KMS-11 (cell line): ENCODE results near the gene COL25A1.

Experiments used
- H2AFZ ChIP-seq: fragments of 200-600 bp; sonication (generic); 2 replicates; pipeline ENCODE4 v1.6.1; 2016; ENCODE audit warnings: antibody characterized with exemption, mixed run types, low read depth
- H3K27ac ChIP-seq: fragments of 200-600 bp; sonication (generic); 2 replicates; pipeline ENCODE4 v1.6.1; 2016; ENCODE audit warnings: mild to moderate bottlenecking, mixed run types
- H3K27me3 ChIP-seq: fragments of 200-600 bp; sonication (generic); 2 replicates; pipeline ENCODE4 v1.6.1; 2017; ENCODE audit warnings: mild to moderate bottlenecking, low read depth, mixed run types, moderate library complexity; ENCODE audit not compliant: insufficient read depth
- H3K36me3 ChIP-seq: fragments of 200-600 bp; sonication (generic); 2 replicates; pipeline ENCODE4 v1.6.1; 2017; ENCODE audit warnings: mild to moderate bottlenecking, mixed run types; ENCODE audit not compliant: insufficient read depth
- H3K4me1 ChIP-seq: fragments of 200-600 bp; sonication (generic); 2 replicates; pipeline ENCODE4 v1.6.1; 2016; ENCODE audit warnings: mild to moderate bottlenecking, low read depth, mixed run types; ENCODE audit not compliant: poor library complexity, severe bottlenecking
- H3K4me2 ChIP-seq: fragments of 200-600 bp; sonication (generic); 2 replicates; pipeline ENCODE4 v1.7.0; 2016; ENCODE audit warnings: mild to moderate bottlenecking, mixed run types
- H3K4me3 ChIP-seq: fragments of 200-600 bp; sonication (generic); IDR thresholded peaks from 2 replicates; pipeline ENCODE4 v1.6.1; 2017; ENCODE audit warnings: low read depth, low read length, mixed read lengths; ENCODE audit not compliant: insufficient read depth
- H3K79me2 ChIP-seq: fragments of 200-600 bp; sonication (generic); 2 replicates; pipeline ENCODE4 v1.6.1; 2016; ENCODE audit warnings: low read depth, mixed run types; ENCODE audit not compliant: insufficient read depth
- H3K9ac ChIP-seq: fragments of 200-600 bp; sonication (generic); 2 replicates; pipeline ENCODE4 v1.6.1; 2016; ENCODE audit warnings: mild to moderate bottlenecking, mixed run types
- H4K20me1 ChIP-seq: fragments of 200-600 bp; sonication (generic); 2 replicates; pipeline ENCODE4 v1.6.1; 2016; ENCODE audit warnings: mild to moderate bottlenecking, mixed run types; ENCODE audit not compliant: insufficient read depth
- TF ChIP-seq, protein P1 (sequence below): fragments of 200-600 bp; sonication (generic); conservative IDR thresholded peaks from 2 replicates; pipeline ENCODE4 v1.6.1; 2017; ENCODE audit warnings: low read depth, mild to moderate bottlenecking, antibody characterized with exemption, low read length, moderate library complexity, mixed read lengths

The COL25A1 gene

DNA sequence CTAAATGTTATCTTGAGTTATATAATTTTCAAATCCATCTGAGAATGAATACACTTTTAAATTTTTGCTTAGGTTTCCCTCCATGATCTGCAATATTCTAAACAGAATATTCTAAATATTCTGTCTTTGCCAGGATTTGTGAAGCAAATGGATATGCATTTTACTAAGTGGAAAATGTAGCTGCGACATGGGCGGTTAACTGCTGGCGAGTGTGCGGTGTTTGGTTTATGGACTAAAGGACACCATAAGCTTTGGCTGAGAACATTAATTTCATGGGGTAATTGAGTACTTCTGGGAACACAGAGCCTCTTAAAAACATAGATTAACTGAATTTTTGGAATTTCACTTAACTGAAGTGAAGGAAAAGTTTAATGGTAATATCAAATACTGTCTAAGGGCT, 385.8 kb downstream of the COL25A1 start:
- TF ChIP-seq, protein P1, sequence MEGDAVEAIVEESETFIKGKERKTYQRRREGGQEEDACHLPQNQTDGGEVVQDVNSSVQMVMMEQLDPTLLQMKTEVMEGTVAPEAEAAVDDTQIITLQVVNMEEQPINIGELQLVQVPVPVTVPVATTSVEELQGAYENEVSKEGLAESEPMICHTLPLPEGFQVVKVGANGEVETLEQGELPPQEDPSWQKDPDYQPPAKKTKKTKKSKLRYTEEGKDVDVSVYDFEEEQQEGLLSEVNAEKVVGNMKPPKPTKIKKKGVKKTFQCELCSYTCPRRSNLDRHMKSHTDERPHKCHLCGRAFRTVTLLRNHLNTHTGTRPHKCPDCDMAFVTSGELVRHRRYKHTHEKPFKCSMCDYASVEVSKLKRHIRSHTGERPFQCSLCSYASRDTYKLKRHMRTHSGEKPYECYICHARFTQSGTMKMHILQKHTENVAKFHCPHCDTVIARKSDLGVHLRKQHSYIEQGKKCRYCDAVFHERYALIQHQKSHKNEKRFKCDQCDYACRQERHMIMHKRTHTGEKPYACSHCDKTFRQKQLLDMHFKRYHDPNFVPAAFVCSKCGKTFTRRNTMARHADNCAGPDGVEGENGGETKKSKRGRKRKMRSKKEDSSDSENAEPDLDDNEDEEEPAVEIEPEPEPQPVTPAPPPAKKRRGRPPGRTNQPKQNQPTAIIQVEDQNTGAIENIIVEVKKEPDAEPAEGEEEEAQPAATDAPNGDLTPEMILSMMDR = no peak
- Histone ChIP-seq H3K4me1 (no peaks in the 10 kb centered on the region), H3K4me3 (no peak overlapping the region), H4K20me1 (no peaks in the 10 kb centered on the region), H3K79me2 (no peaks in the 10 kb centered on the region), H3K36me3 (no peaks in the 10 kb centered on the region), H3K27ac (no peak overlapping the region), H3K9ac (no peak overlapping the region), H2AFZ (no peak overlapping the region), H3K4me2 (no peak overlapping the region), H3K27me3 (no peaks in the 10 kb centered on the region)

DNA sequence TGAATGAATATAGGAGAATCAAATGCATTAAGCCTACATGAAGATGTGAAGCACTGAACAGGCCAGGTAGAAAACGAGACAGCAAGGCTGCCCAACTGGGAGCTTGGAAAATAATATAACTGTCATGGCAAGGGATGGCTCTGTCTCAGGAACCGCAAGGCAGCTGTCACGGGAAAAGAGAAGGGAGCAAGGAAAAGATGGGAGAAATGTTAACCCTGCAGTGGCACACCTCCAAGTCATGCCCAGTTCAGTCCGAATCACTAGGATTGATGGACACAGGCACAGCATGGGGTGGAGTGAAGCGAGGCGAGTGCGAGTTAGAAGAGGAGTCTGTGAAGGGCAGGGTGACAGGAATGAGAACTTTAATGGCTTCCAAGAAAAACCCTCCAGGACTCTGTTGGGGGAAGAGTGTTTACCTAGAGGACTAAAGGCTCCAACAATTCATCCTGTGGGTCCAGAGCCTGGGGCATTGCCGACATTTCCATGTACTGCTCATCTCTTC, 395.5 kb downstream of the COL25A1 start:
- H3K27ac ChIP-seq = no peak overlapping the region
- H3K4me1 ChIP-seq = no peaks in the 10 kb centered on the region
- H3K9ac ChIP-seq = no peak overlapping the region
- no peak overlapping the region for H3K4me3 ChIP-seq
- no peaks in the 10 kb centered on the region for H4K20me1 ChIP-seq
- no peaks in the 10 kb centered on the region for H3K79me2 ChIP-seq
- H2AFZ ChIP-seq = no peak overlapping the region
- no peaks in the 10 kb centered on the region for H3K27me3 ChIP-seq
- H3K36me3 ChIP-seq = no peaks in the 10 kb centered on the region
- TF ChIP-seq, protein P1 = no peak
- no peak overlapping the region for H3K4me2 ChIP-seq

DNA sequence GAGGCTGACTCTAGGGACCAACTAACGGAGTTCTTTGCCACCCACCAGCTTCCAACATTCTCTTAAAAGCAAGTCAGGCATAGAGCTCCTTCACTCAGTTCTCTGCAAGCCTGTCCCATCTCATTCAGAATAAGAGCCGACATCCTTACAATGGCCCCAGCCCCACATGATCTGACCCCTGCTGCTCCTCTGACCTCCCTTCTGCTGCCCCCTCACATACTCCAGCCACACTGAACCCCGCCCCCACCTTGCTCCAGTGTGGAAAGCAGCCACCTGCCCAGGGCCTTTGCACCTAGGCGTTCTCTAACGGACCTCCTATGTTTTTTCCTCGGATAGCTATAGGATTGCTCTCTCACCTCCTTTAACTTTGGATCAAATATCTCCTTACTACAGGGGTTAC, 396.5 kb downstream of the COL25A1 start:
- no peak overlapping the region for H3K9ac ChIP-seq
- H3K27ac ChIP-seq = no peak overlapping the region
- no peaks in the 10 kb centered on the region for H3K4me1 ChIP-seq
- no peaks in the 10 kb centered on the region for H3K79me2 ChIP-seq
- no peak overlapping the region for H3K4me3 ChIP-seq
- H2AFZ ChIP-seq = no peak overlapping the region
- no peaks in the 10 kb centered on the region for H3K27me3 ChIP-seq
- TF ChIP-seq, protein P1 = no peak
- no peaks in the 10 kb centered on the region for H4K20me1 ChIP-seq
- H3K4me2 ChIP-seq = no peak overlapping the region
- no peaks in the 10 kb centered on the region for H3K36me3 ChIP-seq

DNA sequence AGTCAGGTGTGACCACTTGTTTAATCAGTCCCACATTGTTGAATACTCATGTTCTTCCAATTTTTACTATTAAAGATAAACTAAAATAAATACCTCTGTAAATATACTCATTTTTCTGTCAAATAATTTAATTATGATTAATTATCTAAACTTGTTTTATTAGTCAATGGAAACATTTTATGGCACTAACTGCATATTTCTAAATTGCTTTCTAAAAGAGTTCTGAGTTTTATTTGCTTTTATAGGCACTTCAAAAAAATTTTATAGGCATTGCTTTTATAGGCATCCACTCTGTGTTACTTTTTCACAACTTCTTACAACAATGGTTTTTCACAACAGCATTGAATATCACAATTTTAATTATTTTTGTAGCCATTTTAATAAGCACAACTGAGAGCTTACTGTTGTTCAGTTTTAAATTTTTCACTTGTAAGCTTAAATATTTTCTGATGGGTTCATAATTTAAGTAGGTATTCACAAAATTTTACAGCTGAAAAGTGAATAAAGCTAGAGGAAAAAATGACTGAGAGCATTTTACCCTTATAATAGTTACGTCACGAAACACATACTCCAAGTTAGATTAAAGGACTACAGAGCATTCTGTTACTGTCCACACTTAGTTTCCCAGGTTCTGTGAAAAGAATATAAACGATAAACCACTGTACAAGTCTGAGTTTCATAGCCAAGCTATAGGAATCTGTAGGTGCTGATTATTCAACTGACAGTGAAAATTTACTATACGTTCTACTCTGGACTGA, 398.8 kb downstream of the COL25A1 start:
- no peaks in the 10 kb centered on the region for H3K36me3 ChIP-seq
- no peaks in the 10 kb centered on the region for H3K79me2 ChIP-seq
- no peak overlapping the region for H2AFZ ChIP-seq
- H4K20me1 ChIP-seq = no peaks in the 10 kb centered on the region
- no peaks in the 10 kb centered on the region for H3K4me1 ChIP-seq
- TF ChIP-seq, protein P1 = no peak
- H3K4me3 ChIP-seq = no peak overlapping the region
- H3K4me2 ChIP-seq = no peak overlapping the region
- H3K27ac ChIP-seq = no peak overlapping the region
- H3K9ac ChIP-seq = no peak overlapping the region
- H3K27me3 ChIP-seq = no peaks in the 10 kb centered on the region
